ENCODE data around the gene PPP1R26.
"Not testable (repeated sequence)": the region's sequence is repeated elsewhere in the genome, so short reads cannot be mapped to it uniquely, and the experiment has no call there.

The PPP1R26 gene

GRCh38 chr9:135479469-135480052 lies at the start of gene PPP1R26:
Gene PPP1R26, plus strand, starts transcription at chr9:135479782. Its CDS starts 4,729 bp downstream, at chr9:135484511.
- no peak for DNase-seq (ENCODE audit: low read depth in 2 of 2)

GRCh38 chr9:135437259-135437658 lies 42.3 kb upstream of the PPP1R26 start:
- no peak for DNase-seq (ENCODE audit: low read depth in 2 of 2)

- not testable (repeated sequence) for DNase-seq (ENCODE audit: low read depth in 2 of 2)
These were observed 41.9 kb upstream of the PPP1R26 start for GRCh38 chr9:135437696-135438095.

- not testable (repeated sequence) for DNase-seq (ENCODE audit: low read depth in 2 of 2)
These were observed 40.9 kb upstream of the PPP1R26 start for GRCh38 chr9:135438581-135439232.

- DNase-seq (ENCODE audit: low read depth in 2 of 2) = not testable (repeated sequence)
These were observed 40.1 kb upstream of the PPP1R26 start for GRCh38 chr9:135439514-135439913.

GRCh38 chr9:135439916-135440315 lies 39.7 kb upstream of the PPP1R26 start:
- no peak for DNase-seq (ENCODE audit: low read depth in 2 of 2)

- no peak for DNase-seq (ENCODE audit: low read depth in 2 of 2)
These were observed 39.0 kb upstream of the PPP1R26 start for GRCh38 chr9:135440620-135441019.

GRCh38 chr9:135441105-135442071 lies 38.2 kb upstream of the PPP1R26 start:
- not testable (repeated sequence) for DNase-seq (ENCODE audit: low read depth in 2 of 2)

GRCh38 chr9:135442075-135442474 lies 37.5 kb upstream of the PPP1R26 start:
- no peak for DNase-seq (ENCODE audit: low read depth in 2 of 2)

- DNase-seq (ENCODE audit: low read depth in 2 of 2) = no peak
These were observed 35.7 kb upstream of the PPP1R26 start for GRCh38 chr9:135443797-135444425.

- no peak for DNase-seq (ENCODE audit: low read depth in 2 of 2)
These were observed 32.5 kb upstream of the PPP1R26 start for GRCh38 chr9:135447126-135447525.

- DNase-seq (ENCODE audit: low read depth in 2 of 2) = no peak
These were observed 30.9 kb upstream of the PPP1R26 start for GRCh38 chr9:135448663-135449100.

- not testable (repeated sequence) for DNase-seq (ENCODE audit: low read depth in 2 of 2)
These were observed 30.1 kb upstream of the PPP1R26 start for GRCh38 chr9:135449532-135449931.

GRCh38 chr9:135450956-135451355 lies 28.6 kb upstream of the PPP1R26 start:
- DNase-seq (ENCODE audit: low read depth in 2 of 2) = no peak

GRCh38 chr9:135451909-135452308 lies 27.7 kb upstream of the PPP1R26 start:
- DNase-seq (ENCODE audit: low read depth in 2 of 2) = not testable (repeated sequence)

- no peak for DNase-seq (ENCODE audit: low read depth in 2 of 2)
These were observed 24.8 kb upstream of the PPP1R26 start for GRCh38 chr9:135454737-135455136.

GRCh38 chr9:135455401-135456030 lies 24.1 kb upstream of the PPP1R26 start:
- no peak for DNase-seq (ENCODE audit: low read depth in 2 of 2)

GRCh38 chr9:135456436-135457104 lies 23.0 kb upstream of the PPP1R26 start:
- DNase-seq (ENCODE audit: low read depth in 2 of 2) = no peak

GRCh38 chr9:135458478-135458877 lies 21.1 kb upstream of the PPP1R26 start:
- not testable (repeated sequence) for DNase-seq (ENCODE audit: low read depth in 2 of 2)

GRCh38 chr9:135461936-135462335 lies 17.6 kb upstream of the PPP1R26 start:
- no peak for DNase-seq (ENCODE audit: low read depth in 2 of 2)

GRCh38 chr9:135463140-135463539 lies 16.4 kb upstream of the PPP1R26 start:
- DNase-seq (ENCODE audit: low read depth in 2 of 2) = no peak
